Fibroblast of skin of left quadriceps (primary cell): ENCODE measurements around the gene LHFPL3.
"Not testable (repeated sequence)": the region's sequence is repeated elsewhere in the genome, so short reads cannot be mapped to it uniquely, and the experiment has no call there.

Source experiments
- DNase-seq, 2 experiments: peaks; one replicate each; pipeline ENCODE4 v3.0.0-alpha.2; 2013; ENCODE audit warnings: low read depth in 2 of 2

The LHFPL3 gene

GRCh38 chr7:104328296-104328969 lies at the start of gene LHFPL3:
TSS of gene LHFPL3 (plus strand) at chr7:104328603.
- no peak for DNase-seq

- DNase-seq, result not testable (repeated sequence)
Measured at GRCh38 chr7:104281685-104282084, 46.7 kb upstream of the LHFPL3 start.

GRCh38 chr7:104286839-104287238 lies 41.6 kb upstream of the LHFPL3 start:
- DNase-seq, result no peak

GRCh38 chr7:104288137-104288536 lies 40.3 kb upstream of the LHFPL3 start:
- DNase-seq, result no peak

GRCh38 chr7:104294291-104294690 lies 34.1 kb upstream of the LHFPL3 start:
- no peak for DNase-seq

GRCh38 chr7:104296266-104296665 lies 32.1 kb upstream of the LHFPL3 start:
- DNase-seq, result no peak

GRCh38 chr7:104296900-104297299 lies 31.5 kb upstream of the LHFPL3 start:
- DNase-seq, result no peak

GRCh38 chr7:104299323-104299722 lies 29.1 kb upstream of the LHFPL3 start:
- DNase-seq, result no peak

GRCh38 chr7:104299777-104300176 lies 28.6 kb upstream of the LHFPL3 start:
- DNase-seq, result no peak

GRCh38 chr7:104306793-104307192 lies 21.6 kb upstream of the LHFPL3 start:
- no peak for DNase-seq

- no peak for DNase-seq
Measured at GRCh38 chr7:104317948-104318629, 10.3 kb upstream of the LHFPL3 start.

- no peak for DNase-seq
Measured at GRCh38 chr7:104327534-104327933, 869 bp upstream of the LHFPL3 start.

- DNase-seq, result no peak
Measured at GRCh38 chr7:104327938-104328295, 486 bp upstream of the LHFPL3 start.

GRCh38 chr7:104328970-104329825 lies 795 bp downstream of the LHFPL3 start:
- DNase-seq, result no peak

GRCh38 chr7:104341546-104341945 lies 13.1 kb downstream of the LHFPL3 start:
- DNase-seq, result no peak

GRCh38 chr7:104352736-104353135 lies 24.3 kb downstream of the LHFPL3 start:
- DNase-seq, result no peak

- DNase-seq, result no peak
Measured at GRCh38 chr7:104357166-104357565, 28.8 kb downstream of the LHFPL3 start.

GRCh38 chr7:104358446-104359132 lies 30.2 kb downstream of the LHFPL3 start:
- DNase-seq, result no peak

GRCh38 chr7:104362756-104363155 lies 34.4 kb downstream of the LHFPL3 start:
- DNase-seq, result no peak

GRCh38 chr7:104363355-104363754 lies 35.0 kb downstream of the LHFPL3 start:
- no peak for DNase-seq

GRCh38 chr7:104366390-104366789 lies 38.0 kb downstream of the LHFPL3 start:
- DNase-seq, result no peak

GRCh38 chr7:104367926-104368325 lies 39.5 kb downstream of the LHFPL3 start:
- no peak for DNase-seq
